Medulla oblongata (tissue), 1 donor: ENCODE data around the gene LPP.
A peak's percentile ranks its signal among the peaks of the same experiment; 100 is the strongest.
"Not testable (repeated sequence)": the region's sequence is repeated elsewhere in the genome, so short reads cannot be mapped to it uniquely, and the experiment has no call there.

Experiments used
- DNase-seq: peaks from one replicate; pipeline ENCODE4 v3.0.0-alpha.2; 2015; ENCODE audit errors: extremely low spot score

LPP gene

GRCh38 chr3:188434594-188434993 is 280.6 kb downstream of the LPP start:
- DNase-seq: no peak

GRCh38 chr3:188435266-188435665 is 281.3 kb downstream of the LPP start:
- no peak for DNase-seq

- no peak for DNase-seq
These were observed 284.0 kb downstream of the LPP start for GRCh38 chr3:188437926-188438325.

DNA sequence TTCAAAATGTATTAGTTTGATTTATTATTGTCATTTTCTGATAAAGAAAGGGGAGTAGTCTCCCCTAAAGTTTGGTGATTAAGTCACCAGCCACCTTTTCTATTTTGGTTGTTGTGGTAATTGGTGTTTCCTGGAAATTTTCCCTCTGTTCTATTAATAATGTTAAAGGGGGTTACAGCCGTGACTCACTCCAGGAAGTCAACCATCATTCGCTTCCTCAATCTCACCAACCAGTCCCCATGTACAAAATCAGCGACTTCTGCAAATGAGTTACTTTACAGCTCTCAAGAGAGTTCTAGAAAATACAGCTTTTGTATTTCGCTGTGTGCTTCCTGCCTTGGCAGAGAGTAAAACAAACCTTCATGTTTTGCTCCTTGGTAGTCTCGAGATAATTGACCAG is 285.1 kb downstream of the LPP start:
- DNase-seq: peak; percentile 75

DNA sequence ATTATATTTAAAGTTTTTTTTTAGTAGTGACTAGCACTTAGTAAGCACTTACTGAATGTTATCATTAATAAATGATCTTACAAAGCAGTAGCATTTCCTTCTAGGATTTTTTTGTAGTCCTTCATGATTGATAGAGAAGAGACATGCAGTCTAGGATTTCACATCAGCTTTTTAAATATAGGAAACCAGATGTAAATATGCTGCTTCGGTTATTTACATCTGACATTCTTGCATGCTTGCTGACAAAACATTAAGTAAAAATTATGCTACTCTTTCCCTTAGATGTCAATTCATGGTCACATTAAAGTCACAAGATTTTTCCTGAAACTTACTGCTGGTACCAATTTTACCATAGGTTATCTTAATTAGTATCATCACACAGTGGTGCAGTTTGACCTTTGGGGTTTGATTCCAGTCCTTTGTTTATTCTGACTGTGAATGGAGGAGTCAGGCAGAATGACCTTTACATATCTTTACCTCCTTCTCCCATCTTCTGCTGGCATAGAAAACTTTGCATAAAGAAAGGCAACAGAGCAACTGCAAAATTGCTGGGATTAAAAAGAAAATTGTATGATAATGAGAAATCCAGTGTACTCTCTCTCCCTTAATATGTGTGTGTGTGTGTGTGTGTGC is 286.5 kb downstream of the LPP start:
- DNase-seq: no peak

DNA sequence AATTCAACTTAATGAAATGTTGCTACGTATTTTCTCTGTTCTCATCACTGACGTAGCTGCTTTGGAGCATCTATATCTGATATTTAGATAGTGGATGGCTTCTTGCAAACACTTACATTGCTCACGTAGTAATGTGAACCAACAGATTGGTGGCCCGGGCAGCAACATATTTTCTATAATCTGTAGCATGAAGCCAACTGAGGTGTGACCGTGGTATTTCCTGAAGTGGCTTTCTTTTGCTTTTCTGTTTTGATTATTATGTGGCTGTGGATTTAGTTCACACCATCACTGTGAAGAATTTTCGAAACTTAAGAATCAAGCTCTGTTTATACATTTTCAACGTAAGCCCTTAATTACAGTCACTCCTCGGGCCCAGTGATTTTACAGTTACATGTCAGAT is 288.5 kb downstream of the LPP start:
- DNase-seq: no peak

DNA sequence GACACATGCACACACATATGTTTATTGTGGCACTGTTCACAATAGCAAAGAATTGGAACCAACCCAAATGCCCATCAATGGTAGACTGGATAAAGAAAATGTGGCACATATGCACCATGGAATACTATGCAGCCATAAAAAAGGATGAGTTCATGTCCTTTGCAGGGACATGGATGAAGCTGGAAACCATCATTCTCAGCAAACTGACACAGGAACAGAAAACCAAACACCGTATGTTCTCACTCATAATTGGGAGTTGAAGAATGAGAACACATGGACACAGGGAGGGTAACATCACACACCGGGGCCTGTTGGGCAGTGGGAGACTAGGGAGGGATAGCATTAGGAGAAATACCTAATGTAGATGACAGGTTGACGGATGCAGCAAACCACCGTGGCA is 291.2 kb downstream of the LPP start:
- not testable (repeated sequence) for DNase-seq

DNA sequence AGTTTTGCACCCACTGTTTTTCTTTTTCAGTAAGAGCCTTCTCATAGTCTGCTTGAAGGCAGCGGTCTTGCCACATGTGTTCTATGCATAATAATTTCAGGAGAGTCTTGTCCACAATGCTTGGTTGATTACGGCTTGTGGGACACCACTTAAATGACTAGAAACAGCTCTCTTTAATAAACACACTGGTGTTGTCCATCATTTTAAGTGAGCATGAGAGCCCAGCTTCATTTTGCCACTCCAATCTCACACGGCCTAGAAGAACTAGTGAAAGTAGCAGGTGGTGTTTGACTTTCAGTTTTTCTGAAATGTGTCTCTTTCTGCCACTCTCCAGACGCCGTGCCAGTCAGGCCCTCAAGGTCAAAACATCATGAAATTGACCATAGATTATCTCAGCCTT is 292.1 kb downstream of the LPP start:
- no peak for DNase-seq

DNA sequence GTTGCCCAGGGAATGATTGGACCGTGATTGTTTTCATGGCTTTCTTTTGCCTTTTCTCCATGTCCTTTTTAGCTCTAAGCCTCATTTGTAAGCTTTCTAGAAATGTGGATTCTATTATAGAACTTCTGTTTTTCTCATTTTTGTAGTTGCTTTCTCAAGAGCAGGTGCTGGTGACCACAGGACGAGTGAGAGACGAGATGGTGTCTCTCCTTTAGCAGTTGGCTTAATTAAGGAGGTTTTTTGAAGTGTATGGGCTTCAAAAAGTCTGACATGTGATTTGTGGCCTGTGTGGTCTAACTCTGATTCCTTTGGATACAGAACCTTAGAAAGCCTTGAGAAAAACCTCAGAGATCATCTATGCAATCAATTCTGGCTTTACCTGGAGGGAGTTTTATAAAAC is 292.8 kb downstream of the LPP start:
- no peak for DNase-seq

- no peak for DNase-seq
These were observed 294.9 kb downstream of the LPP start for GRCh38 chr3:188448813-188449212.

DNA sequence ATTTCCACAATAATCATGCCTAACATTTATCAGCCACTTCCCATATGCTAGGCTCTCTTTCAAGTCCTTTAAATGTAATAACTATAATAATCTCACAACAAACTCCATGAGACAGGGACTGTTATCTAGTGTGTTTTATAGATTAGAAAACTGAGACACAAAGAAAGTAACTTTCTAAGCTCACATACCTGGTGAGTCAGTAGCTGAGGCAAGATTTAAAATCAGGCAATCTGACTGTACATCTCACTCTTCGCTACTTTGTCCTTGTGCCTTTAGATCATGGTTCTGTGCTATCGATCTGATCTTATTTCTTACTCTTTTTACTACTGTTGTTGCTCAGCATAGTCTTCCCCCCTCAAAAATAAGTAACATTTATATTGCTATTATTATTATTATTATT is 295.5 kb downstream of the LPP start:
- DNase-seq: no peak

- peak; percentile 30 for DNase-seq
These were observed 298.3 kb downstream of the LPP start for GRCh38 chr3:188452158-188452772.

- no peak for DNase-seq
These were observed 299.8 kb downstream of the LPP start for GRCh38 chr3:188453431-188454384.

DNA sequence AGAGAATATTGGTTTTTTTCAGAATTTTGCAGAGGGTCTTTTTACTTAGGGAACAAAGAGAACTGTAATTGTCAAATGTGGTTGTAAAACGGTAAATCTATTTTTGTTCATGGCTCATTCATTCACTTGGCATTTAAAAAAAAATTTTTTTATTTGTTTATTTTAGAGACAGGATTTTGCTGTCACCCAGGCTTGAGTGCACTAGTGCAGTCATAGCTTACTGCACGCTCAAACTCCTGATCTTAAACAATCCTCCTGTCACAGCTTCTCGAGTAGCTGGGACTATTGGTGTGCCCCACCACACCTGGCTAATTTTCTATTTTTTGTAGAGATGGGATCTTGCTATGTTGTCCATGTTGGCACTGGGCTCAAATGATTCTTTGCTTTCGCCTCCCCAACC is 301.8 kb downstream of the LPP start:
- no peak for DNase-seq

DNA sequence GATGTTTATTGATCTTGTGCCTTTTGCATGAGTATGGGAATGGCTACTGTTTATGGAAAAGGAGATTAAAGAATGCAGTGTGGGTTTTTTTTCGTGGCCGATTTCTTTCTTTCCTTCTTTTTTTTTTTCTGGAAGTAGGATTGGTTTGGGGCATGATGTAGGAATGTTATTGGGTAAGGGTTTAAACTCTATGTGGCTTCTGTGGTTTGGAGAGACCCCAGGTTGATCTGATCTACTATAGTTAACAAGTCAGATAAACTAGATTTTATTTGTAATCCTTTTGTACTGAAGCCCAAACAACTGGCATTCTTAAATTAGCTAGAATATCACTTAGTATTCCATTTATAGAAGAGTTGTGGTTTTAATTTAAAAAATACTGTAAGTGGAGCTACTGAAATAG is 304.8 kb downstream of the LPP start:
- no peak for DNase-seq

GRCh38 chr3:188465311-188465710 is 311.4 kb downstream of the LPP start:
- no peak for DNase-seq

- DNase-seq: no peak
These were observed 314.2 kb downstream of the LPP start for GRCh38 chr3:188468196-188468595.

- peak; percentile 84 for DNase-seq
These were observed 314.7 kb downstream of the LPP start for GRCh38 chr3:188468662-188469061.

DNA sequence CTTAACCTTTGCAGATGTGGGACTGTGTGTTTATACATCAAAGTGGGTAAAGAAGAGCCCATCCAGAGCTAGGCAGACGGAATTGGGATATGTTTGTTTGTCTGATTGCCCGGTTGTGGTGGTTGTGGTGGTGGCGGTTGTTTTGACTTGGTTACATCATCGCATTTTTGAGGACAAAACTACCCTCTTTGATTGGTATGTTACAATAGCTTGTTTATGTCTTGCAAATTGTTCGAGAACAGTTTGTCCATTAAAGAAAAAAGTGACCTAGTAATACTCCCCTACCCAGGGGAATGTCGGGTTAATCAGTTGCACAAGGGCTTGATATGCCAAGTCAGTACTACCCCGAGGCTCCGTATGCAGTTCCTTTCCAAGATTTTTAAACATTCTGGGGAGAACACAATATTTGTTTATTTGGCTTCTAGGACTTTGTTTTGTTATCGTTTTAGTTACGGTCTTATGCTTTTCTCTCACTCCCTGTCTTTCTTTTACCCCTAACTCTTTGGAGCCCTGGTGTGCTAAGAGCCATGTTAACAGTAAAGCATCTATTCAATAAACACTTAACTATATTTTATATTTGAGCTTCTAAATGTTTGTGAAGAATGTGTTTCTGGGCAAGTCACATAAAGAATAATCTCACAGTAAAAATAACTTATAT is 315.4 kb downstream of the LPP start:
- DNase-seq: peak; percentile 46

GRCh38 chr3:188470508-188471130 is 316.7 kb downstream of the LPP start:
- DNase-seq: no peak

DNA sequence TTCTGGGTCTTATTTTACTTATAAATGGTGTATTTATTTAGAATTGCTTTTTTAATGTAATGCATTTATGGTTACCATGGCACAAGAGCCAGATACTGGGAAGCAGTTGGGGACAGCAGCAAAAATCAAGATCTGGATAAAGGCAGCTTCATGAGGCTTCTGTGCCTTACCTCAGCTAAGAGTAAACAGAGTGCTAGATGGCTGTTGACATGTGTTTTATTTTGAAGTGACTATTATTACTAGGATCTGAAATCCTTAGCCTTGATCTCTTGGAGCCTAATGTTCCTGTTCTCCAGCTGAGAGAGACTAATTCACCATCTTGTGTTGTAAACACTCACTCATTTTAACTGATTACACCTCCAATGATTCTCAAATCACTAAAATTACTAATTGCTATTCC is 317.8 kb downstream of the LPP start:
- no peak for DNase-seq

- DNase-seq: no peak
These were observed 318.4 kb downstream of the LPP start for GRCh38 chr3:188472336-188472735.
